AG04450 (cell line): Measurements from ENCODE around the gene APOO. TPM values are rescaled to one million over a fixed set of nuclear protein-coding genes. Genes with fewer than 3 reads are reported as not detected.

Source experiments
- CTCF ChIA-PET: fragments of 300-600, 350-600 bp; formaldehyde crosslinking; extraction: SDS; loops from one replicate; lab custom pipeline; 2022; ENCODE audit warnings: antibody characterized with exemption, inconsistent platforms; lab: Charles Lee
- POLR2A ChIA-PET: fragments of 350-600 bp; formaldehyde crosslinking; extraction: SDS; loops from one replicate; lab custom pipeline; 2021; ENCODE audit warnings: antibody characterized with exemption, inconsistent platforms; lab: Yijun Ruan, JAX
- DNase-seq: peaks from one replicate; pipeline ENCODE4 v3.0.0-alpha.2; 2011; ENCODE audit warnings: low read depth, low spot score
- H3K27ac ChIP-seq: one replicate; pipeline ENCODE4 v1.5.1; 2012; ENCODE audit warnings: low read depth, low read length, control low read depth
- H3K27me3 ChIP-seq: one replicate; pipeline ENCODE4 v1.6.0; 2012; ENCODE audit warnings: low read length; ENCODE audit not compliant: control insufficient read depth, insufficient read depth
- H3K4me3 ChIP-seq: 2 replicates; pipeline ENCODE4 v1.5.1; 2011; ENCODE audit warnings: mild to moderate bottlenecking, low read depth, low read length, control low read depth
- H3K9me3 ChIP-seq: 2 replicates; pipeline ENCODE4 v1.5.1; 2012; ENCODE audit warnings: low read length; ENCODE audit not compliant: control insufficient read depth, insufficient read depth
- CTCF ChIP-seq: IDR thresholded peaks from 2 replicates; pipeline ENCODE4 v1.5.1; 2011; ENCODE audit warnings: low read depth, low read length, control low read depth, inconsistent platforms
- polyA plus RNA-seq: library from polyadenylated mRNA; depleted of rRNA; stranded (reverse); fragments of >200 nt; gene quantifications from 2 replicates; pipeline ENCODE4 v1.2.3, GENCODE V29; 2011

Gene APOO
- polyA plus RNA-seq, 1 experiment: 16.3 TPM

GRCh38 chrX:23819385-23820234 lies 88.1 kb downstream of the APOO start:
- TF ChIP-seq CTCF: no peak
- DNase-seq: no peak
- Histone ChIP-seq H3K27me3 (no peaks in the 10 kb centered on the region), H3K9me3 (no peaks in the 10 kb centered on the region), H3K27ac (no peak overlapping the region), H3K4me3 (no peak overlapping the region)
- ChIA-PET POLR2A (interaction anchor here (0.8 to 0.9 kb wide), 2 partner anchors 37 to 82 kb away, joined by 3 to 4 read pairs; partner anchors contain the start of gene SAT1), CTCF (interaction anchor here (1.7 kb wide), 1 partner anchor 82 kb away, joined by 3 read pairs; no protein-coding TSS in a partner anchor)

GRCh38 chrX:23817979-23818336 lies 89.8 kb downstream of the APOO start:
- Histone ChIP-seq H3K27ac (no peak overlapping the region), H3K9me3 (no peaks in the 10 kb centered on the region), H3K27me3 (no peaks in the 10 kb centered on the region), H3K4me3 (no peak overlapping the region)
- CTCF ChIA-PET: no interaction called here
- POLR2A ChIA-PET: no interaction called here
- TF ChIP-seq CTCF: no peak
- no peak for DNase-seq

GRCh38 chrX:23816179-23816578 lies 91.6 kb downstream of the APOO start:
- H3K27ac ChIP-seq: no peak overlapping the region
- POLR2A ChIA-PET: no interaction called here

GRCh38 chrX:23815376-23815775 lies 92.4 kb downstream of the APOO start:
- DNase-seq: no peak
- H3K4me3 ChIP-seq: no peak overlapping the region
- TF ChIP-seq CTCF: no peak
- ChIA-PET POLR2A (no interaction called here), CTCF (no interaction called here)
- H3K27me3 ChIP-seq: no peaks in the 10 kb centered on the region
- H3K27ac ChIP-seq: no peak overlapping the region
- H3K9me3 ChIP-seq: no peaks in the 10 kb centered on the region

More at GRCh38 chrX:23816179-23816578, 91.6 kb downstream of the APOO start:
- CTCF ChIA-PET: no interaction called here
- Histone ChIP-seq H3K4me3 (no peak overlapping the region), H3K9me3 (no peaks in the 10 kb centered on the region), H3K27me3 (no peaks in the 10 kb centered on the region)
- DNase-seq: no peak
- TF ChIP-seq CTCF: no peak

GRCh38 chrX:23813808-23814207 lies 93.9 kb downstream of the APOO start:
- TF ChIP-seq CTCF: no peak
- no peaks in the 10 kb centered on the region for H3K27me3 ChIP-seq
- CTCF ChIA-PET: no interaction called here
- no peaks in the 10 kb centered on the region for H3K9me3 ChIP-seq
- H3K27ac ChIP-seq: no peak overlapping the region
- H3K4me3 ChIP-seq: no peak overlapping the region
- DNase-seq: no peak
- POLR2A ChIA-PET: interaction anchor here (0.6 kb wide), 1 partner anchor 31 kb away, joined by 3 read pairs; the partner anchor contains the start of gene SAT1
